DMS79 treated with DMSO at 0.1 percent for 48 hours (cell line): ENCODE measurements around the gene CAPN11.
A peak's percentile ranks its signal among the peaks of the same experiment; 100 is the strongest.

Source experiments
- DNase-seq: peaks from one replicate; lab custom pipeline; 2025; lab: John Stamatoyannopoulos, UW

Gene CAPN11

GRCh38 chr6:44158770-44159228 is at the start of gene CAPN11:
Gene CAPN11, plus strand, starts transcription at chr6:44158820. Its CDS starts 29 bp downstream, at chr6:44158849.
- no peak for DNase-seq

- DNase-seq: no peak
These were observed 49.4 kb upstream of the CAPN11 start for GRCh38 chr6:44109212-44109611.

- DNase-seq: no peak
These were observed 48.5 kb upstream of the CAPN11 start for GRCh38 chr6:44110005-44110676.

GRCh38 chr6:44110966-44111365 is 47.7 kb upstream of the CAPN11 start:
- DNase-seq: no peak

- peak; percentile 10 for DNase-seq
These were observed 46.9 kb upstream of the CAPN11 start for GRCh38 chr6:44111434-44112417.

GRCh38 chr6:44113414-44113813 is 45.2 kb upstream of the CAPN11 start:
- no peak for DNase-seq

GRCh38 chr6:44115866-44116265 is 42.8 kb upstream of the CAPN11 start:
- DNase-seq: no peak

- no peak for DNase-seq
These were observed 41.8 kb upstream of the CAPN11 start for GRCh38 chr6:44116641-44117382.

GRCh38 chr6:44117397-44118128 is 41.1 kb upstream of the CAPN11 start:
- DNase-seq: no peak

- no peak for DNase-seq
These were observed 38.8 kb upstream of the CAPN11 start for GRCh38 chr6:44119704-44120262.

GRCh38 chr6:44120692-44121443 is 37.8 kb upstream of the CAPN11 start:
- no peak for DNase-seq

GRCh38 chr6:44122801-44123200 is 35.8 kb upstream of the CAPN11 start:
- DNase-seq: no peak

GRCh38 chr6:44123544-44123943 is 35.1 kb upstream of the CAPN11 start:
- no peak for DNase-seq

GRCh38 chr6:44126320-44127149 is 32.1 kb upstream of the CAPN11 start:
- peak; percentile 14 for DNase-seq

GRCh38 chr6:44127186-44128019 is 31.2 kb upstream of the CAPN11 start, which contains the start of the genes MRPL14 and TMEM63B:
Gene MRPL14, minus strand, starts transcription at chr6:44127452. Its CDS starts 10,841 bp downstream, at chr6:44116611.
Gene TMEM63B, plus strand, starts transcription at chr6:44127554. Its CDS starts 7,031 bp downstream, at chr6:44134585.
- DNase-seq: peak; percentile 64

GRCh38 chr6:44128020-44128917 is 30.4 kb upstream of the CAPN11 start:
- DNase-seq: no peak

- no peak for DNase-seq
These were observed 28.7 kb upstream of the CAPN11 start for GRCh38 chr6:44129841-44130322.
